Peyer's patch (tissue), 4 donors: ENCODE results near the gene HAGH. TPM values are rescaled to one million over a fixed set of nuclear protein-coding genes. Genes with fewer than 3 reads are reported as not detected.

ENCODE experiments used
- DNase-seq, 3 donors: peaks; one replicate each; pipeline ENCODE4 v3.0.0-alpha.2; 2017 to 2019
- H3K27ac ChIP-seq, 4 donors: fragments of 200-600 bp; sonication (generic); one replicate each; pipeline ENCODE4 v1.5.1; 2016 to 2019
- H3K27me3 ChIP-seq, 2 donors: fragments of 200-600 bp; sonication (generic); one replicate each; pipeline ENCODE4 v1.5.1; 2019
- H3K36me3 ChIP-seq, 3 donors: fragments of 200-600 bp; sonication (generic); one replicate each; pipeline ENCODE4 v1.5.1; 2016 to 2019
- H3K4me1 ChIP-seq, 4 donors: fragments of 200-600 bp; sonication (generic); one replicate each; pipeline ENCODE4 v1.5.1; 2016 to 2019
- H3K4me3 ChIP-seq, 4 donors: fragments of 200-600 bp; sonication (generic); 1 replicate in 3 of 4; 2 replicates in 1 of 4; pipeline ENCODE4 v1.5.1; 2016 to 2019; ENCODE audit warnings: mild to moderate bottlenecking in 1 of 4
- H3K9me3 ChIP-seq, 4 donors: fragments of 200-600 bp; sonication (generic); one replicate each; pipeline ENCODE4 v1.5.1; 2016 to 2019; ENCODE audit warnings: mild to moderate bottlenecking in 1 of 4
- CTCF ChIP-seq, 6 experiments: fragments of 450-650 bp in 4 of 6; fragments of 200-600 bp in 2 of 6; sonication (generic) in 1 of 6; IDR thresholded peaks; one replicate each; pipeline ENCODE4 v1.5.1; 2017 to 2019; ENCODE audit warnings: antibody characterized with exemption in 6 of 6, mild to moderate bottlenecking in 3 of 6, moderate library complexity in 1 of 6
- POLR2A ChIP-seq, 2 donors: fragments of 450-650 bp; IDR thresholded peaks; one replicate each; pipeline ENCODE4 v1.5.1; 2017; ENCODE audit warnings: antibody characterized with exemption in 2 of 2, mild to moderate bottlenecking in 2 of 2, moderate library complexity in 2 of 2
- total RNA-seq, 4 donors: library from RNA; depleted of rRNA; stranded (reverse); fragments of >200 nt; gene quantifications; one replicate each; pipeline ENCODE4 v1.1.0, GENCODE V29; 2016

HAGH gene
- total RNA-seq, 4 donors from 2014 or later: 105 to 187 (median 155) TPM

GRCh38 chr16:1782408-1783264 is 44.0 kb downstream of the HAGH start, which contains the start of the genes NUBP2 and SPSB3:
Gene NUBP2 (plus strand): TSS chr16:1782960. CDS start chr16:1783021, 61 bp downstream.
Gene SPSB3 (minus strand): TSS chr16:1782571. CDS start chr16:1781483, 1,088 bp downstream.
- Histone ChIP-seq H3K36me3 (peaks cover 0 to 37% (median 0%) of the 10 kb centered on the region in 3 donors), H3K4me1 (peaks cover 3 to 41% (median 8%) of the 10 kb centered on the region in 4 donors), H3K4me3 (peak within 1 kb of the TSS; percentile 96 to 99 (median 98)), H3K27ac (peak within 1 kb of the TSS; percentile 88 to 93 (median 92)), H3K9me3 (no peaks in the 10 kb centered on the region), H3K27me3 (no peaks in the 10 kb centered on the region)
- TF ChIP-seq CTCF (IDR thresholded peaks at IDR 0.05) (no peak), POLR2A (IDR thresholded peaks at IDR 0.05) (peak in 1 of 2 donors; percentile 63)
- DNase-seq: peak; percentile 99 to 100 (median 100)

GRCh38 chr16:1781758-1782407 is 44.7 kb downstream of the HAGH start:
- Histone ChIP-seq H3K27ac (peak overlapping the region; percentile 87 to 93 (median 90)), H3K9me3 (no peaks in the 10 kb centered on the region), H3K4me3 (peak overlapping the region; percentile 85 to 99 (median 97)), H3K36me3 (peaks cover 0 to 38% (median 0%) of the 10 kb centered on the region in 3 donors), H3K27me3 (no peaks in the 10 kb centered on the region), H3K4me1 (peaks cover 3 to 41% (median 8%) of the 10 kb centered on the region in 4 donors)
- TF ChIP-seq CTCF (IDR thresholded peaks at IDR 0.05) (peak in 3 of 6 experiments; percentile 9 to 24 (median 10)), POLR2A (IDR thresholded peaks at IDR 0.05) (no peak)
- no peak for DNase-seq

- TF ChIP-seq CTCF (IDR thresholded peaks at IDR 0.05) (no peak), POLR2A (IDR thresholded peaks at IDR 0.05) (no peak)
- no peak for DNase-seq
- no peaks in the 10 kb centered on the region for H3K27me3 ChIP-seq
- H3K4me1 ChIP-seq: peaks cover 3 to 41% (median 8%) of the 10 kb centered on the region in 4 donors
- peak overlapping the region; percentile 85 to 99 (median 97) for H3K4me3 ChIP-seq
- peak overlapping the region in 3 of 4 donors; percentile 87 to 93 (median 92) for H3K27ac ChIP-seq
- no peaks in the 10 kb centered on the region for H3K9me3 ChIP-seq
- peaks cover 0 to 38% (median 0%) of the 10 kb centered on the region in 3 donors for H3K36me3 ChIP-seq
These were observed 45.4 kb downstream of the HAGH start for GRCh38 chr16:1781254-1781653.

GRCh38 chr16:1780677-1781072 is 46.0 kb downstream of the HAGH start:
- Histone ChIP-seq H3K27me3 (no peaks in the 10 kb centered on the region), H3K36me3 (peaks cover 0 to 43% (median 0%) of the 10 kb centered on the region in 3 donors), H3K4me3 (no peak overlapping the region), H3K4me1 (peaks cover 3 to 41% (median 8%) of the 10 kb centered on the region in 4 donors), H3K9me3 (no peaks in the 10 kb centered on the region), H3K27ac (no peak overlapping the region)
- no peak for DNase-seq
- TF ChIP-seq POLR2A (IDR thresholded peaks at IDR 0.05): no peak
- TF ChIP-seq CTCF (IDR thresholded peaks at IDR 0.05): no peak

GRCh38 chr16:1779741-1780676 is 46.6 kb downstream of the HAGH start:
- TF ChIP-seq CTCF (IDR thresholded peaks at IDR 0.05) (no peak), POLR2A (IDR thresholded peaks at IDR 0.05) (no peak)
- Histone ChIP-seq H3K4me3 (no peak overlapping the region), H3K4me1 (peaks cover 3 to 41% (median 8%) of the 10 kb centered on the region in 4 donors), H3K9me3 (no peaks in the 10 kb centered on the region), H3K27ac (no peak overlapping the region), H3K36me3 (peaks cover 0 to 49% (median 0%) of the 10 kb centered on the region in 3 donors), H3K27me3 (no peaks in the 10 kb centered on the region)
- DNase-seq: no peak
